GM20431 (cell line): ENCODE results near the gene ALKBH7.

ENCODE experiments used
- in situ Hi-C: fragments of 300-500 bp; cut with MseI, MboI; formaldehyde crosslinking; loops from one replicate; pipeline ENCODE4 v1.15.0; 2020; ENCODE audit warnings: low sequenced_read_pairs; ENCODE audit not compliant: unreplicated experiment

ALKBH7 gene

DNA sequence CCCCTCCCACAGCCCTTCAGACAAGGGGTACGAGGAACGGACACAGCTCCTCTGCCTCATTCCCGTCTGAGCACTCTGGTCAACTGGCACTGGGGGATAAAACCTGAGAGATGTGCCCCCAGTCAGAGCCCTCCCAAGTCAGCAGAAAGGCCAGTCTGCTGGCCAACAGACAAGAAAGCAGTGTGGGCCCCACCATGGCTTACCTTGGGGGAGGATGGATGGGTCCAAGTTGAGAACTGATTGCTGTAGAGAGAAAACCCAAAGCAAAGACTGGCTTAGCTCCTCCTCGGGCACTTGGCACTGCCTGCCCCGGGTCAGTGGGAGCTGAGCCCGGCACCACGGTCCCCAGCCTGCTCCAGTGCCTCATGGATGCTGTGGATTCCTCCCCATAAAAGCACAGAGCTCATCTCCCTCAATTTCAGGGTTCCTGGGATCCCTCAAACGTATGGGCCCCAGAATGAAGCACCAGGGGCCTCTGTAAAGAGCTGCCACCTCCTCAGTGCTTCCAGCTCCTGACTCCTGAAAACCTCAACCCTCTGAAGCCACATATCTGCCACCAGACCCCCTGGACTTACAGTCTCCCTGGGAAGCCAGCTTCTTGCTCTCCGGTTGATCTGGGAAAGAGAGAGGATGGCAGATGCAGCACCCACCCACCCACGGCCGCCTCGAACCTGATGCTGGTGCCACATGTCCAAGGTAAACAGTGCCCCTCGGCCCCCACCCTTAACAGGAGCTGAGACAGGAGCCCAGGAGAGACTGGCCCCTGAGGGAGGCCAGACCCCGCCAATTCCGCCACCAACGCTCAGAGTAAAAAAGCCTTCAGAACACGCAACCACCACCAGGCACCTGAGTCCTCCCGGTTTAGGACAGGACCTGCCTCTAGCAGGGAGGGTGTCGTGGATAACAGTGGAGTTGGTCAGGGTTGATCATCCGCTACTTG, 48.8 kb downstream of the ALKBH7 start:
- in situ Hi-C loops = no loop called here

- in situ Hi-C loops = no loop called here
These were observed 51.1 kb downstream of the ALKBH7 start for GRCh38 chr19:6423499-6424194.

DNA sequence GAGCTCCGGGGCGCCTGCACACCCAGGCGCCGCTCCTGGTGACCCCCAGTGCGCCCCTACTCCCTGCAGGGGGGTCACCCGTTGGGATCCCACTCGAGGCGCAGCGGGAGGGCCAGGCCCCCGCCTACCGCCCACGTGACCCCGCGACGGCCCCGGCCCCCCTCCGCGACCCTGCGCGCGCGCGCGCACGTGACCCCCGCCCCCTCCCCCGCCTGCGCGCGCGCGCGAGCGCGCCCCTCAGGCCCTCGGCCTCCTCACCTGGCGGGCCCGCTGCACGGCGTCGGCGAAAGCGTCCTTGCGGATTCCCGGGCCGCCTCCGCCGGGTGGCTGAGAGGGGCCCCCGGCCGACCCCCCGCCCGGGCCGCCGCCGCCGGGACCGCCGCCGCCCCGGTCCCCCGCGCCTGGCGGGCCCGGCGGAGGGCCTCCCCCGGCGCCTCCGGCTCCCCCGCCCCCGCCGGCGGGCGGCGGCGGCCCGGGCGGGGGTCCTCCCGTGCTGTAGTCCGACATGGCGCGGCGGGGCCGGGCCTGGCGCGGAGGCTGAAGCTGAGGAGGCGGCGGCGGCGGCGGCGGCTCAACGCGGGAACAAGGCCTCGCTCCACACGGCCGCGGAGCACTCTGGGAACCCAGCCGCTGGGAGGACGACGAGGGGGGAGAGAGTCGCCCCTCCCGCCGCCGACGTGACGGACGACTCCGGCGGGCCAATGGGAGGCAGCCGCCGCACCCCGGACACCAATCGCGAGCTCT, 51.8 kb downstream of the ALKBH7 start, which contains the start of gene KHSRP:
TSS of gene KHSRP (minus strand) at position 617 of the 744 bp plus-strand sequence. CDS start at position 507, 110 bp downstream.
- in situ Hi-C loops = no loop called here
